NCI-H1694 (cell line): ENCODE results near the gene PRRT3.
"Not testable (repeated sequence)": the region's sequence is repeated elsewhere in the genome, so short reads cannot be mapped to it uniquely, and the experiment has no call there.

Experiments
- DNase-seq: peaks from one replicate; lab custom pipeline; 2025; lab: John Stamatoyannopoulos, UW

PRRT3 gene

DNA sequence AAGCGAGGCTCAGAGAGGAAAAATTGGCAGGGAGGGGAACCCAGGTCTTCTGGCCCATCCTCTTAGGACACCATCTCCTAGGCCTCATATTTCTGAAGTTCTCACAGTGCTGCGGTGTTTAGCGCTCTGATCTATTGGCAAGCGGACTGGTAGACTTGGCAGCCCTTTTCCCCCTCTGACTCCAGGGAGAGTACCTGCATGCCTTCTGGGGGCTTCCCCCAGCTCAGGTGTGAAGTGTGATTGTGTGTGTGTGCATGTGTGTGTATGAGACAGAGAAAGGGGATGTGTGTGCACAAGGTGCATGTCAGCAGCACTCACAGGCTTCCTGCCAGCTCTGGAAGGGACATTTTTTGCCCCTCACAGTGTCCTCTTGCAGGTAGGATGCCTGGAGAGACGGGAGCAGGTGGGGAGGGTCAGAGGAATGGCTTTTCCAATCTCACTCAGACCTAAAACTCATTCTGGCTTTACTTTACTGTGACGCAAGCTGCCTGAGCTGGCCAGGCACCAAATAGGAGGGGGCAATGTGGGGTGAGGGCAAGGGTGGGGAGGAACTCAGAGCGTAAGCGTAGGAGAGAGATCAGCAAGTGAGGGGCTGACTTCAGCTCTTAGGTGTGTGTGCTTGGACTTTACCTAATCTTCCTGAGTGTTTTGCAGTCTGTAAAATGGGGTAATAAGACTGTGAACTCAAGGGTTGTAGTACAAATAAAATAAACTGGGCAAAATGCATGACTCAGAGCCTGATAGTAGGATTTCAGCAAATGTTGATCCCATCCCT is 53.6 kb downstream of the PRRT3 start:
- no peak for DNase-seq

- no peak for DNase-seq
Observed at GRCh38 chr3:9897408-9898372, 54.5 kb downstream of the PRRT3 start.

- DNase-seq, result not testable (repeated sequence)
Observed at GRCh38 chr3:9896755-9897407, 55.3 kb downstream of the PRRT3 start.

DNA sequence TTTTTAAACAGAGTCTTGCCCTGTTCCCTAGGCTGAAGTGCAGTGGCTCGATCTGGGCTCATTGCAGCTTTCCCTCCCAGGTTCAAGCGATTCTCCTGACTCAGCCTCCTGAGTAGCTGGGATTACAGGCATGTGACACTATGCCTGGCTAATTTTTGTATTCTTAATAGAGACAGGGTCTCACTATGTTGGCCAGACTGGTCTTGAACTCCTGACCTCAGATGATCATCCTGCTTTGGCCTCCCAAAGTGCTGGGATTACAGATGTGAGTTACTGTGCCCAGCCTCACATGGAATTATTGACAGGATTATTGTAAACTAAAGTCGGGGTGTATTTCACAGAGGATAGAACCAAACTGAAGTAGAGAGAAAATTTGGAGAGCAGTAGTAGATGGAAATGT is 56.5 kb downstream of the PRRT3 start:
- DNase-seq, result not testable (repeated sequence)
